ENCODE results near the gene DMXL2. TPM values are rescaled to one million over a fixed set of nuclear protein-coding genes. Genes with fewer than 3 reads are reported as not detected.
"Not testable (repeated sequence)": the region's sequence is repeated elsewhere in the genome, so short reads cannot be mapped to it uniquely, and the experiment has no call there.

DMXL2 gene
- total RNA-seq, 2 donors from 2014 or later, result 21.7 to 33.4 TPM

- no peak for DNase-seq
- H3K9ac ChIP-seq (ENCODE audit: low read depth in 2 of 2, low read length in 2 of 2), result no peak overlapping the region
- H3K27ac ChIP-seq, result no peak overlapping the region
- intact Hi-C loops (cut with DNase I), result no loop called here
- TF ChIP-seq CTCF (IDR thresholded peaks at IDR 0.05), result no peak
- no peaks in the 10 kb centered on the region for H3K4me1 ChIP-seq
- no peak overlapping the region for H3K4me3 ChIP-seq
- no peaks in the 10 kb centered on the region for H3K9me3 ChIP-seq
- H3K36me3 ChIP-seq, result no peaks in the 10 kb centered on the region
- H3K27me3 ChIP-seq, result no peaks in the 10 kb centered on the region
These were observed 161.8 kb downstream of the DMXL2 start for GRCh38 chr15:51460796-51461195.

- Histone ChIP-seq H3K36me3 (no peaks in the 10 kb centered on the region), H3K9ac (ENCODE audit: low read depth in 2 of 2, low read length in 2 of 2) (no peak overlapping the region)
- TF ChIP-seq CTCF (IDR thresholded peaks at IDR 0.05), result no peak
These were observed 172.6 kb downstream of the DMXL2 start for GRCh38 chr15:51450001-51450400.

DNA sequence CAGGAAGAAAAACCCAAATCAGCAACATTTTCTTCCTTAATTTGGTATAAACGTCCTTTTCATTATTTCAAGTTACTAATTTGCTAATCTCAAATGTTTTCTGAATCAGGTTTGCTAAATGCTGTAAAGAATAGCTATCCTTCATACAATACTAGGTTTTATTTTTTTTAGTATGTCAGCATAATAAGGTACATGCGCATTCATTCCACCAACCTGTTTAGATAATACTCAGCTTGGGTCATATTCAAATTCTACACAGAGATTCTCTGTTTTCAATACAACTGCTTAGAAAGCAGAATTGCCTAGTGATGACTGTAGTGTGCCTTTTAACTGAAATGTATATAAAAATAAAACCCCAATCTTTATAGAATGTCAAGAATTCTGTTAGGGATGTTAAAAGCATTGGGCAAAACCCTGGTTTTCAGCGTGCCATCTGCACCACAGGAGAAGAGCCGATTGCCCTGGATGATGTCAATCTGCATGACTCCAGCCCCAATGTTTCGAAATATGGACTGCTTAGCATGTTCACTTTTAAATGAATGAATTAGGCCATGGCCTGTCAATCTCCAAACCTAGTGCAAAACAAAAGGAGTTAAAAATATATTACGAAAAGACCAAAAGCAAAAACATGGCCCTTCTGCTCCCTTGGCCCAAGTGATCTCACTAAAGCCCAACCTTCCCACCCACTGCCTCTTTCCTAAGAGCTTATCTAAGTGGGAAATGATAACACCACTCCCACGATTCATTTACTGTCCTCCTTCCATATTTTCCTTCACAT is 173.8 kb downstream of the DMXL2 start:
- no peak overlapping the region for H3K4me3 ChIP-seq

More at GRCh38 chr15:51450001-51450400, 172.6 kb downstream of the DMXL2 start:
- H3K4me1 ChIP-seq, result no peaks in the 10 kb centered on the region
- H3K9me3 ChIP-seq, result no peaks in the 10 kb centered on the region
- intact Hi-C loops (cut with DNase I), result no loop called here
- H3K27ac ChIP-seq, result no peak overlapping the region
- H3K27me3 ChIP-seq, result no peaks in the 10 kb centered on the region
- DNase-seq, result no peak
- H3K4me3 ChIP-seq, result no peak overlapping the region

GRCh38 chr15:51447855-51448621 is 174.5 kb downstream of the DMXL2 start:
- H3K27me3 ChIP-seq, result no peaks in the 10 kb centered on the region
- no peaks in the 10 kb centered on the region for H3K36me3 ChIP-seq
- intact Hi-C loops (cut with DNase I), result no loop called here
- H3K9me3 ChIP-seq, result no peaks in the 10 kb centered on the region
- H3K9ac ChIP-seq (ENCODE audit: low read depth in 2 of 2, low read length in 2 of 2), result no peak overlapping the region
- H3K4me1 ChIP-seq, result no peaks in the 10 kb centered on the region
- DNase-seq, result no peak
- TF ChIP-seq CTCF (IDR thresholded peaks at IDR 0.05), result no peak
- no peak overlapping the region for H3K4me3 ChIP-seq
- no peak overlapping the region for H3K27ac ChIP-seq

More for the DNA sequence above, 173.8 kb downstream of the DMXL2 start:
- intact Hi-C loops (cut with DNase I), result no loop called here
- no peak for DNase-seq
- TF ChIP-seq CTCF (IDR thresholded peaks at IDR 0.05), result no peak
- Histone ChIP-seq H3K9ac (ENCODE audit: low read depth in 2 of 2, low read length in 2 of 2) (no peak overlapping the region), H3K9me3 (no peaks in the 10 kb centered on the region), H3K27me3 (no peaks in the 10 kb centered on the region), H3K4me1 (no peaks in the 10 kb centered on the region), H3K36me3 (no peaks in the 10 kb centered on the region), H3K27ac (no peak overlapping the region)

- DNase-seq; H3K4me1 ChIP-seq; H3K9me3 ChIP-seq; H3K9ac ChIP-seq (ENCODE audit: low read depth in 2 of 2, low read length in 2 of 2); H3K27me3 ChIP-seq; H3K36me3 ChIP-seq; intact Hi-C loops (cut with DNase I); H3K4me3 ChIP-seq; H3K27ac ChIP-seq: not testable (repeated sequence)
These were observed 176.4 kb downstream of the DMXL2 start for GRCh38 chr15:51446029-51446744.
